HG02973 (cell line): ENCODE measurements around the gene SYT14.
"Not testable (repeated sequence)": the region's sequence is repeated elsewhere in the genome, so short reads cannot be mapped to it uniquely, and the experiment has no call there.

Experiments used
- ATAC-seq: cut with Tn5 transposase; IDR thresholded peaks from one replicate; pipeline ENCODE4 v1.9.1; 2021; ENCODE audit warnings: moderate library complexity; ENCODE audit not compliant: unreplicated experiment

Gene SYT14

DNA sequence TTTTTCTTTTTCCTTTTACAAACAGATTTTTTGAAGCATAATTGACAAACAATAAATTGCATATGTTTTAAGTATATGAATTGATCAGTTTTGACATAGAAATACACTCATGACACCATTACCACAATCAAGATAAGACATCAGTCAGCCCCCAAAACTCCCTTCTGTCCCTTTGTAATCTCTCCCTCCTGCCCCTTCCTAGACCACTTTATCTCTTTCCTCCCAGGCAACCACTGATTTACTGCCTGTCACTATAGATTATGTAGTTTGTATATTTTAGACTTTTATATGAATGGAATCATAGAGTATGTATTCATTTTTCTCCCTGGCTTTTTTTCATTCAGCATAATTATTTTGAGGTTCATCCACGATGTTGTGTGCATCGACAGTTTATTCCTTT, 6.9 kb upstream of the SYT14 start:
- no peak for ATAC-seq

DNA sequence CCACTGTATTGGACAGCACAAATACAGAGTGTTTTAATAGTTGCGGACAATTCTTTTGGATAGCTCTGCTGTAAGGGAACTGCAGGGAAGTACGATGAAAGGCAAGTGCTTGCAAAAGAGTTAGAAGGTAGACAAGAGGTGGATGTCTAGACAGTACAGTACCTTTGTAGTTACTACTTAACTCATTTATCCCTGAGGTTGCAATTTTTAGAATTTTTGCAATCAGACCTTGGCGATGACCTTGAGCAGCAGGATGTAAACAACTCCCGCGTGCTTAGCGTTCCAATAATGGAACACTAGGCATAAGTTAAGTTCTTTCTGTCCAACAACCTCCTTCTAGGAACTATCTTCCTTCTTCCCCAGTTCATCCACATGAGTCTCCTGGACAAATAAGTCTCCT, 1.9 kb upstream of the SYT14 start:
- no peak for ATAC-seq

DNA sequence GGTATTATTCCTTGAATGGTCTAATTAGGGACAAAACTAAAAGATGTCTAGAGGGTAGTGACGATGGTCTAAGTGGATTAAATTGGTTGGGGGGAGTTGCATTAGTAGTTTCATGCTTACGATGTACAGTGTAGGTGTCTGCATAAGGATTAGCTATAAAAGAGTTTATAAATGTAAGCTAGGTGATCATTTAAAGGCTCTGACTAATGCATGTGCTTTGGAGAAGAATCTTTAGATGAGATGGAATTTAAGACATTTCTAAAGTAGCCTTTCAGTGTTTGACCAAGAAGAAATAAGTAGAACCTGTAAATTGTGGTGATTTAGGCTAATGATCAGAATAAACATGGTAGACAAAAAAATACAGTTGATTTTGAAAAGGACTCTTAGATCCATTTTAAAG, 7.4 kb downstream of the SYT14 start:
- no peak for ATAC-seq

DNA sequence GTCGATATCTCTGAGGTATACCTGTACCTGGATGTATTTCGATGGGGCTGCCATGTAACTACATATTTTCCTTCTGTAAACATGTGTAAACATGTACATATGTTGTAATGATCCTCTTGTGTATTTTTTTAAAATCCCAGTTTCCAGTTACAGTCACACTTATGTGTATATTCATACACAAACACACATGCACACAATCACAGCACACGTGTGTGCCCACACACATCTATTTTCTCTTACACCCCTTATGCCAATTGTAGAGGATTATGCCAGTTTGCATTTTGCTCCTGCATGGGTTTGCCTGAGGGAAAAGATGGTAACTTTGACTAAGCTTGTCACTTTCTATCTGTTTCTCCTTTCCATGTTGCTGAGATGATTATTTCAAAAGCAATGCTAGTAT, 10.1 kb downstream of the SYT14 start:
- no peak for ATAC-seq

DNA sequence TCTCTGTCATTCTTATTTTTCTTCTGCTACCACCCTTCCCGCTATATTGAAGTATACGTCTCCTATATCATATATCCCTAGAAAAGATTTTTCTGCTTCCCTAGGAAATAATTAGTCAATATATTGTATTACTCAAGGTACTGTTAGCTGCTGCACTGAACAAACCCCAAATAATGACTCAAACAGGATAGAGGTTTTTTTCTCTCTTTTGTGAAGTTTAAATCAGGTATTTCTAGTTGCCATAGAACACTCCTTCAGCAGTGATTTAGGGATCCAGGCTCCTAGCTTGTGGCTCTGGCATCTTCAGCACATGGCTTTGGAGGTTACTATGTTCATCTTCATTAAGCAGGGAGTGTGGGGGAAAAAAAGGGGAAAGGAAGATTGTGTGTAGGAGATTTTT, 18.1 kb downstream of the SYT14 start:
- no peak for ATAC-seq

DNA sequence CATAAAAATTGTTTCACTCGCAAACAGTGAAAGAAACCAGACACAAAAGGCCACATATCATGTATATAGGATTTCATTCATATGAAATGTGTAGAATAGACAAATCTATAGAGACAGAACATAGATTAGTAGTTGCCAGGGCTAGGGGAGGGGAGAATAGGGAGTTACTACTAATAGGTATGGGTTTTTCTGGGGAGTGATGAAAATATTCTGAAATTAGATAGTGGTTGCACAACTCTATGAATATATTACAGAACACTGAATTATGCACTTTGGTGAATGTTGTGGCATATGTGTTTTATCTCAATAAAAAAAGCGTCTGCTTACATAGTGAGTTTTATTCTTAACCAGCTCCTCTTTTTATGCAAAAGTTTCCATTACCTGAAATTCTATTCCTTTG, 21.6 kb downstream of the SYT14 start:
- ATAC-seq, result no peak

DNA sequence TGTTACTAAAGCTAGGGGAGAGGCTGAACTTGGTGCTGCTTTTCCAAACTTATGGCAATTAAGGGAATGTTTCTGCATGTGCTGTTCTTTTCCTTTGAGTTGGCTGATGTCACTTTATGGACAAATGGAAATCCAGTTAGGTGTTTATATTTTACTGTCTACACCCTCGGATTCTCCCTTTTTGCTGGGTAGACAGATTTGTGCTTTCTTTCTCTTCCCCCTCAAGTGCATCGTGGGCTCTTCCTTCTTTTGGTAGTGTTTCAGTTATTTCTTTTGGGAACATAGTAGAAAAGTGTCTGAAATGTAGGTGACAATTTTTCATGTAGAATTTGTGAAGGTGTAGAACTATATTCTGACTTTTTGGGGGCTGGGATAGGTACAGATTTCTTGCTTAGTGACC, 22.9 kb downstream of the SYT14 start:
- ATAC-seq, result no peak

DNA sequence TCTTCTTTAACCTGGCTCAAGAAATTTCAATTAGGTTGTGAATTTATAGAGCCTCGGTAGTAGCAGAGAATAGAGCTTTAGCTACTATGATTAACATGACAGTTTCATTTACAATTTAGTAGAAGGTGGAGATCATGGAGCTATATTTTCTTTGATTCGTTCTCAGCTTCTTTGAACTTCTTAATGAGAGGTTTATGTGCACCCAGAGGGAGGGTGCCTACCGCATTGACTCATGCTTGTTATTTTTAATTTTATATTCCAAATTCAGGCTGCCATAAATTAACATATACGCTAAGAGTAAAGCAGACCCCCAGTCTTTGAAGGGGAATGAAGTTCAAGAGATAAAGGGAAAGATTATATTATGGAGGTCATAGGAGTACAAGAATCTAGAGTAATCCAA, 24.4 kb downstream of the SYT14 start:
- no peak for ATAC-seq

DNA sequence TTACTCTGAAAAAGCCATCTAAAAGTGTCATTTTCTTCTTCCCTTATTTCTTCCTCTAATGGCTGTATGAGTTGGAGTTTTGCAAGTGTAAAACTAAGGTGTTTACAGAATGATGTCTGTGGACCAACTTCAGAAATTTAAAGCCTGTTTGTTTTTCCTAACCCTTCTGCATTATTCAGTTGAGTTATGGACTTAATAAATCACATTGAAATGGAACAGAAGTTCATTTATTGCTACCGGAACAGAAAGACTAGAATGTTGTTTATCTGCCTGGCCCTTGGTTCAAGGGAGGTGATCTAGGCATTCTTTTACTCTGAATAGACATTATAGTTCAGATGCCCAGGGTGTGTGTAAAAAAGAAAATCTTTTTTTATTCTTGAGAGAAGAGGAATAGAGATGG, 24.8 kb downstream of the SYT14 start:
- ATAC-seq, result no peak

DNA sequence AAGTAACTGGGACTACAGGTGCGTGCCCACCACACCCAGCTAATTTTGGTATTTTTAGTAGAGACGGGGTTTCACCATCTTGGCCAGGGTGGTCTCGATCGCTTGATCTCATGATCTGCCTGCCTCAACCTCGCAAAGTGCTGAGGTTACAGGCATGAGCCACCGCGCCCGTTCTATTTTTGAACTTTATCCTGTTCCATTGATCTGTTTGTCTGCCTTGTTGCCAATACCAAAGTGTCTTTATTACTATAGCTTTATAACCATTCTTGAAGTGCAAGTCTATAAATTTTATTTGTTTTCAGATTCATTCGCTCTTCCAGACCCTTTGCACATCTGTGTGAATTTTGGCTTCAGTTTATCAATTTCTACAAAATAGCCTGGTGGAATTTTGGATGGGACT, 28.0 kb downstream of the SYT14 start:
- no peak for ATAC-seq

DNA sequence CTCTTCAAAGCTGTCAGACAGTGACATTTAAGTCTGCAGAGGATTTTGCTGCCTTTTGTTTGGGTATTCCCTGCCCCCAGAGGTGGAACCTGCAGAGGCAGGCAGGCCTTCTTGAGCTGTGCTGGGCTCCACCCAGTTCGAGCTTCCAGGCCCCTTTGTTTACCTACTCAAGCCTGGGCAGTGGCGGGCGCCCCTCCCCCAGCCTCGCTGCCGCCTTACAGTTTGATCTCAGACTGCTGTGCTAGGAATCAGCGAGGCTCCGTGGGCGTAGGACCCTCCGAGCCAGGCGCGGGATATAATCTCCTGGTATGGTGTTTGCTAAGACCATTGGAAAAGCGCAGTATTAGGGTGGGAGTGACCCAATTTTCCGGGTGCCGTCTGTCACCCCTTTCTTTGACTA, 40.7 kb downstream of the SYT14 start:
- ATAC-seq, result not testable (repeated sequence)

DNA sequence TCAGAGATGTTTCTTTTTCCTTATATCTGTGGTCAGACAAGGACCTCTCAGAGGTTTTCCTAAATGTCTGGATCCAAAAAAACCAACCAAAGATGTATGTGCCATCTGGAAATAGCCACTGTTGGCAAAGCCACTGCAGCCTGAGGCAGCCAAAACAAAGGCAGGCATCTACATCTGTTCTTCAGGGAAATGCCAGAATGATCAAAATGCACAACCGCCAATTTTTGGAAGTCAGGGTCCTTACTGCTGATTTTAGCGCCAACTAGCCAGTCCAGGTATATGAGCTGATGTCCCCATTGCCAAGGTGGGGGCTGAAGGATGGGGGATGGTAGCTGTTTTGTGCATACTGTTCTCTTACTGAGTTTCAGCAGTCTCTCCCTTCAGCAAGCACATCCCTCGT, 45.9 kb downstream of the SYT14 start:
- no peak for ATAC-seq

DNA sequence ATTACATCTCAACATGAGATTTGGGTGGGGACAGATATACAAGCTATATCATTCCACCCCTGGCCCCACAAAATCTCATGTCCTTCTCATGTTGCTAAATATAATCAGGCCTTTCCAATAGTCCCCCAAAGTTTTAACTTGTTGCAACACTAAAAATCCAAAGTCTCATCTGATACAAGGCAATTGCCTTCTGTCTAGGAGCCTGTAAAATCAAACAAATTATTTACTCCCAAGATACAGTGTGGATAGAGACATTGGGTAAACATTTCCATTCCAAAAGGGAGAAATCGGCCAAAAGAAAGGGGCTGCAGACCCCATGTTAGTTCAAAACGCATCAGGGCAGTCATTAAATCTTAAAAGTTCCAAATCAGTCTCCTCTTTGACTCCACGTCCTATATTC, 47.0 kb downstream of the SYT14 start:
- no peak for ATAC-seq

DNA sequence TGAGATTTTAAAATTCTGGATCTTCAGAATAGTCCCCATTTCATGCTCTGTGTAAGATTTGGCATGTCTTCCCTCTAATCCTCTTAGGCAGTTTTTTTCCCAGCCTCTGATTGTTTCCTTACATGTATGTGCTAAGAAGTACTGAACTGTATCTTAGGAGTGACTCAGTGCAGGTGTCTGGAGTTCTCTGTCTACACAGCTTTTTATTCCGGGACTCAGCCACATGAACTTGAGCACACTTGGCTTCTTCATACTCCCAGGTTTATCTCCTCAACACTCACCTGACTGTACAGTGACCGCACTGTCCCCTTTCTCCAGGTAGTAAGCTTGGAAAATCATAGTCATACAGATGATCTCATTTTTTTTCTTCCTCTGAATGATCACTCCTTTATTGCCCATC, 50.7 kb downstream of the SYT14 start:
- ATAC-seq, result no peak

DNA sequence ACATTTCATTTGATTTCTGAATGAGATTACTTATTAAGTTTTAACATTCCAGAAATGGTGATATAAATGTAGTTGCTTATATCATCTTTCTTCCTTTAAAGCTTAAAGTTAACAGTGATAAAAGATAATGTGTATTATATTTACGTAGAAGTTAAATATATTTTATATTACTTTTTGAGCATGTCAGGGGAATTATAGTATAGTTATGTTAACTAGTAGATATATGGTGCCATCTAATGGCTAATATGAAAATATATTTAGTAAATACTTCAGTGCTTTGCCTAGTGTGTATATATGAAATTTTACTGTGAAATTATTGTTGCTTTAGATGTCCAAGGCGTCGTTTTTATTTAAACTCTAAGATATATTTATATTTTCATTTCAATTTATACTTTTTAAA, 51.5 kb downstream of the SYT14 start:
- no peak for ATAC-seq

DNA sequence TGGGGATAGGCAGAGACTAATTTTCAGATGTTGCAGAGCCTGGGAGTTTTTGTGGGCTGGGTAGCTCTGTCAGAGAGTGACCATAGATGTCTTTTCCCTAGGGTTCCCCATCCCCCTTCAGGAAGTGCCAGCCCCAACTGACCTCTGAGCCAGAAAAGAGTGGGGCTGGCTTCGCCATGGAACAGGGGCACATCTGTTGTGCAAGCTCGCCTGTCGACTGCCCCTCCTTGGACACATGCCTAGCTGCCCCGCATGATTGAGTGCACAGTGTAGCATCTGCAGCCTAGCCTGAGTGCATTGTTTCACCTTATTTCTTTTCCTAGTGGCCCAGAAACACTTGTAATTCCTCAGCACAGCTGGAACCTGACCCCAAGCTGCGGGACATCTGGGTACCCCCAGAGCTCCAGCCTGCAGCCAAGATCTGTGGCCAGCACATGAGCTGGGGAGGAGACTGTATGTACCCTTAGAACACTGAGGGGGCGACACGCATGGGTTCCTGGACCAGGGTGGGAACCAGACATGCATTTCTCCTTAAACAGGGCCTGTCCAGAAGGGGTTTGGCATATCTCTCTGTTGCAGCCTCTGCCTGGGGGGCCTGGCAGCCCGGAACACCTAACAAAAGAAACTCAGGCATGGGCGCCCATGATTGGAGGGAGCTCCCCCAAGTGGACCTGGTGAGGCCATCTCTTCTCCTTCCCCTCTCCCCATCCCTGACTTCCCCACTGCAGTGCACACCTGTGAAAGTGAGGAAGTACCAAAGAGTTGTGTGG, 55.2 kb downstream of the SYT14 start:
- ATAC-seq, result no peak

DNA sequence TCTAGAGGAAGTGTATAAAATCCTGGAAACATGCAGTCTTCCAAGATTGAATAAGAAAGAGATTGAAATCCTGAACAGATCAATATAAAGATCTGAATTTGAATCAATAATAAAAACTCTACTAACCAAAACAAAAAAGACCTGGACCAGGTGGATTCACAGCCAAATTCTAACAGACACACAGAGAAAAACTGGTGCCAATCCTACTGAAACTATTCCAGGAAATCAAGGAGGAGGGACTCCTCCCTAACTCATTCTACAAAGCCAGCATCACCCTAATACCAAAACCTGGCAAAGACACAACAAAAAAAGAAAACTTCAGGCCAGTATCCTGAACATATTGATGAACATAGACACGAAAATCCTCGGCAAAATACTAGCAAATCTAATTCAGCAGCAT, 58.3 kb downstream of the SYT14 start:
- no peak for ATAC-seq

DNA sequence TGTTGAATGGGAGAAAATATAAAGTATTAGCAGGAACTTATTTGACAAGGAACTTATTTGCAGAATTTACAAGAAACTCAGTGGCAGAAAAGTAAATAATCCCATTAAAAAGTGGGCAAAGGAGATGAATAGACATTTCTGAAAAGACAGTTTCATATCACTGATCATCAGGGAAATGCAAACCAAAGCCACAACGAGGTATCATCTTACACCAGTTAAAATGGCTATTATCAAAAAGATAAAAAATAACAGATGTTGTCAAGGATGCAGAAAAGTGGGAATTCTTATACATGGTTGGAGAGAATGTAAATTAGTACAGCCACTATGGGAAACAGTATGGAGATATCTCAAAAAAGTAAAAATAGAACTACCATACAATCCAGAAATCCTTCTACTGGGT, 61.0 kb downstream of the SYT14 start:
- no peak for ATAC-seq

DNA sequence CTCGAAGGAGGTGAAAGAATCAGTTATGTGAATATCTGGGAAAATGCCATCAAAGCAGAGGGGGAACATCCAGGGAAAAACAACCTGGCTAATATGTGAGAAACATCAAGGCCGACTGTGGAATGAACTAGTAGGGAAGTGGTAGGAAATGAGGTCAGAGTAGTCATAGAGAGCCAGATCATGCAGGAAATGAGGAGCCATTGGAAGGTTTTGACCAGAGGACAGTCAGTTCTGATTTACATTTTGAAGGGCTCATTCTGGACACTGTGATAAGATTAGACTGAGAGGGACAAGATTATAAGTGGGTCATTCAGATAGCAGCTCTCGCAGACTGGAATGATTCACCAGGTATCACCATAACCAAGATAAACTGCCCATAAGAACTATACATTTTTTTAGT, 63.7 kb downstream of the SYT14 start:
- ATAC-seq, result no peak

DNA sequence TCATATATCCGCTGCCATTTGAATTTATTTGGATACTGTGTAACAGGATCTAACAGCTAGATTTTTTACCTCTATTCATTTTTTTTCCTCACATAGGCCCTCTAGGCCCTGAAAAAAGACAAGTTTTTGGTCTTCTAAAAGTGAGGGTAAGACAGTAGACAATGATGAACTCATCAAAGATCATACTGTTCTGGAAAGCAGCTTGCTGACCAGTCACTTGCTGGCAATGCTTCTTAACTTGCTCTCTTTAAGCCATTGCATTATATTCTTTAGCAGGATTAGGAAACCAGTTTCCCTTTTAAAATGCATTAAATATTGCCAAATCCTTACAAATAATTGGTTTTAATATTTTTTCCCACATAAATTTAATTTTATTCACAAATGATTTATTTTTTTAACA, 65.5 kb downstream of the SYT14 start:
- ATAC-seq, result no peak

DNA sequence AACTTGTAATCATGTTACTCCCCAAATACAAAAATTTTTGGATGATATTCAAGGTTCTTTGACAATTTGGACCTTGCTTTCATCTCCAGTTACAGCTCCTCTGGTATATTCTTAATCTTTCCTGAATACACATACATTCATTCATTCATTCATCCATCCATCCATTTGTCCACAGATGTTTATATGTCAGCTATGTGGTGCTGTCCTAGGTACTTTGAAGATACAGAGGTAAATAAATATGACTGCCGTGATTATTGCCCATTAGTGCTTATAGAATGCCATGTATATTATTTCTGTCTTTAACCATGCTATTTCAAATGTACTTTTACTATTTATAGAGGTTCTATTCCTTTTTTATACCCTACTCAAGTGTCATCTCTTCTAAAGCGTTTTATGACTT, 72.1 kb downstream of the SYT14 start:
- no peak for ATAC-seq

DNA sequence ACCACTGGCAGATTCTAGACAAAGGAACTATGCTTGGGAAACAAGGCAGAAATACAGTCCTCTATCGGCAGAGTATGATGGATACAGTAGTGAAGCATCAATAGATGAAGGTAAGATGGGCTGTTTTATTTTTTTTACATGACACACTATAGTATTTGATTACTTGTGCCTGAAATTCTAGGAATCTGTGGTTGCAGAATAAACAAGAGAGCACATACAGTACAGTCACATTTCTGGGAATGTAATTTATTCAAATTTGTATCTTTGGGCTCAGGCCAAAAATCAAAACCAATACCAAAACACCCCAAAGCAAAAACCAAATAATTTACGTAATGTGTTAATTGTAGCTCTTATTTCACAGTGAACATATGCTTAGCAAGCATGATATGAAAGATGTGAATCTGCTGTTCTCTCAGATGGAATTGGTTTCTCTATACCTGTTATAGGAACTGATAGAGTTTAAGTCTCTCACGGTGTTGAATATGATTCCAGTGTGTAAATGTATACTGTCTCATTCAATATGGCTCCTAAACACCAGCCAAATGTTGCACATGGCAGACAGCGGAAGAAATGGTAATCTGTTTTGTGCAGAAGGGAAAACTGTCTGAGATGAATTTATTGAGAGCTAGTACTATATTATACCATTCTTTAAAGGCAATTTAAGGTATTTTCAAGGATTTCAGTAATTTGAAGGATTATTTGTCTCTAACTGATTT, 83.3 kb downstream of the SYT14 start:
- ATAC-seq, result no peak

DNA sequence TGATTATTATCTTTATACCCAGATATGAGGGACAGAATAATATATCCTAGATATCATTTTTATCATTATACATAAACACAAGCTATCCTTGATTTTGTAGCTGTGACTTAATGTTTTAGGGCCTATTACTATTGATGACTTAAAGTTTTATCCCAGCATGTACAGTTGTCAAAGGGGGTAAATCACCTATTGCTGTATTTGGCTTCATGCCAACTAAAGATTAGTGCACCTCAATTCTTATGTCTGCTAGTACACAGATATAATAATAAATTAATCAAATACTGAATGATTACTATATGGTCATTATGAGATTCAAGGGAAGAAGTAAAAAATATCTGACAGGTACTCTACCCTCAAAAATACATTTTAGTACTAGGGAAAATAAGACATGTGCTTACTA, 84.0 kb downstream of the SYT14 start:
- ATAC-seq, result no peak
